Activated naive CD8-positive, alpha-beta T cell treated with anti-CD3 and anti-CD28 coated beads for 36 hours (primary cell): ENCODE data around the gene C17orf58. TPM values are rescaled to one million over a fixed set of nuclear protein-coding genes. Genes with fewer than 3 reads are reported as not detected.
A peak's percentile ranks its signal among the peaks of the same experiment; 100 is the strongest.
"Not testable (repeated sequence)": the region's sequence is repeated elsewhere in the genome, so short reads cannot be mapped to it uniquely, and the experiment has no call there.

Source experiments
- DNase-seq: peaks from one replicate; pipeline ENCODE4 v3.0.0; 2021
- H3K27ac Mint-ChIP-seq: one replicate; pipeline ENCODE4 v1.8.0; 2022; ENCODE audit warnings: mild to moderate bottlenecking, moderate library complexity, mixed read lengths
- H3K27me3 Mint-ChIP-seq: one replicate; pipeline ENCODE4 v1.8.0; 2022; ENCODE audit warnings: mild to moderate bottlenecking, mixed read lengths
- H3K36me3 Mint-ChIP-seq: one replicate; pipeline ENCODE4 v1.8.0; 2021; ENCODE audit warnings: mild to moderate bottlenecking, mixed read lengths
- H3K4me1 Mint-ChIP-seq: one replicate; pipeline ENCODE4 v1.8.0; 2021; ENCODE audit warnings: mixed read lengths
- H3K4me3 Mint-ChIP-seq: one replicate; pipeline ENCODE4 v1.8.0; 2022; ENCODE audit warnings: mild to moderate bottlenecking, moderate library complexity, mixed read lengths
- H3K9me3 Mint-ChIP-seq: one replicate; pipeline ENCODE4 v1.8.0; 2022; ENCODE audit warnings: mixed read lengths
- total RNA-seq, 2 experiments: library from RNA; stranded (reverse); gene quantifications; one replicate each; pipeline ENCODE4 v1.2.3, GENCODE V29; 2021

C17orf58 gene
- total RNA-seq, 2 experiments from 2014 or later: 16.6 to 17.2 TPM

DNA sequence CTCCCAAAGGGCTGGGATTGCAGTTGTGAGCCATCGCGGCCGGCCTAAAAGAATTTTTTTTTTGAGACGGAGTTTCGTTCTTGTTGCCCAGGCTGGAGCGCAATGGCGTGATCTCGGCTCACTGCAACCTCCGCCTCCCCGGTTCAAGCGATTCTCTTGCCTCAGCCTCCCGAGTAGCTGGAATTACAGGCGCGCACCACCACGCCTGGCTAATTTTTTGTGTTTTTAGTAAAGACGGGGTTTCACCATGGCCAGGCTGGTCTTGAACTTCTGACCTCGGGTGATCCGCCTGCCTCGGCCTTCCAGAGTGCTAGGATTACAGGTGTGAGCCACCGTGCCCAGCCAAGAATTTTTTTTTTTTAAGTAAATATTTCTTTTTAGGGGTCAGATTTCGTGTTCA lies 22.2 kb upstream of the C17orf58 start:
- H3K27ac Mint-ChIP-seq, H3K27me3 Mint-ChIP-seq, DNase-seq, H3K9me3 Mint-ChIP-seq, H3K36me3 Mint-ChIP-seq, H3K4me3 Mint-ChIP-seq: not testable (repeated sequence)
- H3K4me1 Mint-ChIP-seq: peaks cover 15% of the 10 kb centered on the region

DNA sequence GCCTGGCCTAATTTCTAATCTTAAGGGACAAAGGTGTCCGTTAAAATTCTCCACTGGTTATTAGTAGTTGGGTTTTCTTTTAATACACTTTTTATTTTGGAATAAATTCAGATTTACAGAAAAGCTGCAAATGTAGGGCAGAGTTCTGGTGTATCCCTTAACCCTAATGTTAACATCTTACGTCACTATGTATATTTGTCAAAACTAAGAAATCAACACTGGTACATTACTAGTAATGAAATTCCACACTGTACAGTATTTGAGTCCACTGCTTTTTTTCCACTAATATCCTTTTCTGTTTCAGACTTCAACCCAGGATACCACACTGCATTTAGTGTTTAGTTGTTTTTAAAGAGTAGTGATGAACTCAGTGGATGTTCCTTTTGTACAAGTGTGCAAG lies 20.6 kb upstream of the C17orf58 start:
- Mint-ChIP-seq H3K4me3 (no peak overlapping the region), H3K9me3 (no peaks in the 10 kb centered on the region), H3K27me3 (peaks cover 5% of the 10 kb centered on the region), H3K4me1 (peaks cover 15% of the 10 kb centered on the region), H3K27ac (no peak overlapping the region), H3K36me3 (peaks cover 2% of the 10 kb centered on the region)
- DNase-seq: no peak

DNA sequence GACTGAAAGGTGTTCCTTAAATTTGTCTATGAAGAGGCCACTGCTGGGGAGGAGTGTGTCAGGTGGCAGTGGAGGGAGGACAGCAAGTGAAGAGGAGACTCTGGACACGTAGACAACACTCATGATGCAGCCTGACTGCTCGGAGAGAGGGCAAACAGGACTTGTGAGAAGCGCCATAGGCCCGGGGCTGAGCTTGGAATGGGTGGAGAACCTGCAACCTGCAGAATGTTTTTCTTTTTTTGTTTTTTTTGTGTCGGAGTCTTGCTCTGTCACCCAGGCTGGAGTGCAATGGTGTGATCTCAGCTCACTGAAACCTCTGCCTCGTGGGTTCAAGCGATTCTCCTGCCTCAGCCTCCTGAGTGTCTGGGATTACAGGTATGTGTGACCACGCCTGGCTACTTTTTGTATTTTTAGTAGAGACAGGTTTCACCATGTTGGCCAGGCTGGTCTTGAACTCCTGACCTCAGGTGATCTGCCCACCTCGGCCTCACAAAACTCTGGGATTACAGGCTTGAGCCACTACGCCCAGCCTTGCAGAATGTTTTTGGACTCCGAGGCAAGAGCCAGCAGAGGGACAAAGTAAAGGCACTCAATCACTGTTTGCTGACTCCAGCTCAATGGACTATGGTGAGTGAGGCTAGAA lies 18.9 kb upstream of the C17orf58 start:
- peaks cover 2% of the 10 kb centered on the region for H3K36me3 Mint-ChIP-seq
- DNase-seq: no peak
- no peaks in the 10 kb centered on the region for H3K9me3 Mint-ChIP-seq
- no peak overlapping the region for H3K4me3 Mint-ChIP-seq
- peaks cover 12% of the 10 kb centered on the region for H3K27me3 Mint-ChIP-seq
- no peak overlapping the region for H3K27ac Mint-ChIP-seq
- H3K4me1 Mint-ChIP-seq: peaks cover 12% of the 10 kb centered on the region

DNA sequence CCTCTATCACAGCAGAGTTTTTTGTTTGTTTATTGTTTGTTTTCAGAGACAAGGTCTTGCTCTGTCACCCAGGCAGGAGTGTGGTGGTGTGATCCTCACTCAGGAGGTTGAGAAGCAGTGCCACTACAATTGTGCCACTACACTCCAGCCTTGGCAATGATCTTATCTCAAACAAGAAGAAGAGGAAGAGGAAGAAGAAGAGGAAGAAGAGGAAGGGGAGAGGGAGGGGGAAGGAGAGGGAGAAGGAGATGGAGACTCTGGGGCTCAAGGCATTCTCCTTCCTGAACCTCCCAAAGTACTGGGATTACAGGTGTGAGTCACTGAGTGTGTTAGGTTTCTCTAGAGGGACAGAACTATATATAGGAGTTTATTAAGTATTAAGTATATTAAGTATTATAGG lies 17.1 kb upstream of the C17orf58 start:
- H3K36me3 Mint-ChIP-seq: no peaks in the 10 kb centered on the region
- peaks cover 3% of the 10 kb centered on the region for H3K4me1 Mint-ChIP-seq
- H3K4me3 Mint-ChIP-seq: no peak overlapping the region
- no peaks in the 10 kb centered on the region for H3K9me3 Mint-ChIP-seq
- DNase-seq: no peak
- H3K27me3 Mint-ChIP-seq: peaks cover 10% of the 10 kb centered on the region
- H3K27ac Mint-ChIP-seq: no peak overlapping the region

DNA sequence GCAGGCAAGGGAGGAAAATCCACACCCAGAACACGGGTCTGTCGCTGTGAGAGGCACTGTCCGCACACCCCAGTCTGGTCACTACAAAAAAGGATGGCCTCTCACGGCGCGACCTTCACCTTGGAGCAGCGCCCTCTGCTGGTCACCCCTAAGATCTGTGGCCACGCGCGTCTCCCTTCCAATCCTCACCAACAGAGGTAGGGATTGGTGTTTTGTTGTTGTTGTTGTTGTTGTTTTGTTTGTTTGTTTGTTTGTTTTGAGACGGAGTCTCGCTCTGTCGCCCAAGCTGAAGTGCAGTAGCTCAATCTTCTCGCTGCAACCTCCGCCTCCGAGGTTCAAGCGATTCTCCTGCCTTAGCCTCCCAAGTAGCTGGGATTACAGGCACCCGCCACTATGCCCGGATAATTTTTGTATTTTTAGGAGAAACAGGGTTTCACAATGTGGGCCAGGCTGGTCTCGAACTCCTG lies 15.0 kb upstream of the C17orf58 start:
- H3K36me3 Mint-ChIP-seq: no peaks in the 10 kb centered on the region
- H3K4me3 Mint-ChIP-seq: peak overlapping the region; percentile 60
- H3K4me1 Mint-ChIP-seq: peaks cover 3% of the 10 kb centered on the region
- H3K27ac Mint-ChIP-seq: no peak overlapping the region
- peak; percentile 56 for DNase-seq
- no peaks in the 10 kb centered on the region for H3K9me3 Mint-ChIP-seq
- H3K27me3 Mint-ChIP-seq: peaks cover 10% of the 10 kb centered on the region

DNA sequence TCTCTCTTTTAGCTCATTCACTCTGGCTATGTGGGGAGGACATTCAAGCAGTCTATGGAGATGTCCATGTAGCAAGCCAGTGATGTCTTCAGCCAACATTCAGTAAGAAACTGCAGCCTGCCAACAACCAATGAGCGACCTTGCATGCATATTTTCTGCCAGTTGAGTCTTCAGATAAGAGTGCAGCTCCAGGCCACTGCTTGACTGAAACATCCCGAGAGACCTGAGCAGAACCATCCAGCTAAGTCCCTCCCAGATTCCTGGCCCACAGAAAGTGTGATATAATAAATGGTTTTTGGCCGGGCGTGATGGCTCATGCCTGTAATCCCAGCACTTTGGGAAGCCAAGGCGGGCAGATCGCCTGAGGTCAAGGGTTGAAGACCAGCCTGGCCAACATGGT lies 10.5 kb upstream of the C17orf58 start:
- Mint-ChIP-seq H3K36me3 (no peaks in the 10 kb centered on the region), H3K4me3 (no peak overlapping the region), H3K27me3 (peaks cover 10% of the 10 kb centered on the region), H3K27ac (no peak overlapping the region), H3K9me3 (no peaks in the 10 kb centered on the region), H3K4me1 (peaks cover 3% of the 10 kb centered on the region)
- no peak for DNase-seq

DNA sequence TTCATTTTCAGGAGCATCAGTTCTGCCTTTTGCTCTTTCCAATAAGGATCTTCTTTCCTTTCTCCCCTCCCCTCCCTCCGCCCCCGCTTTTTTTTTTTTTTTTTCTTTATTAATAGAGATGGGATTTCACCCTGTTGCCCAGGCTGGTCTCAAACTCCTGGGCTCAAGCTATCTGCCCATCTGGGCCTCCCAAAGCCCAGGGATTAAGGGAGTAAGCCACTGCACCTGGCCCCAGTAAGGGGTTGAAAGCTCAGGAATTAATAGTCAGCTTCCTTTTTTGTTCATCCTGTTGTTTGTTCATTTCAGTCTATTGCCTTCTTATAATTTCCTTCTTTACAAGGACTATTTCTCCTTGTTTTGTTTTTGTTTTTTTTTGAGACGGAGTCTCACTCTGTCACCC lies 7.9 kb upstream of the C17orf58 start:
- no peaks in the 10 kb centered on the region for H3K36me3 Mint-ChIP-seq
- no peaks in the 10 kb centered on the region for H3K9me3 Mint-ChIP-seq
- H3K4me1 Mint-ChIP-seq: no peaks in the 10 kb centered on the region

DNA sequence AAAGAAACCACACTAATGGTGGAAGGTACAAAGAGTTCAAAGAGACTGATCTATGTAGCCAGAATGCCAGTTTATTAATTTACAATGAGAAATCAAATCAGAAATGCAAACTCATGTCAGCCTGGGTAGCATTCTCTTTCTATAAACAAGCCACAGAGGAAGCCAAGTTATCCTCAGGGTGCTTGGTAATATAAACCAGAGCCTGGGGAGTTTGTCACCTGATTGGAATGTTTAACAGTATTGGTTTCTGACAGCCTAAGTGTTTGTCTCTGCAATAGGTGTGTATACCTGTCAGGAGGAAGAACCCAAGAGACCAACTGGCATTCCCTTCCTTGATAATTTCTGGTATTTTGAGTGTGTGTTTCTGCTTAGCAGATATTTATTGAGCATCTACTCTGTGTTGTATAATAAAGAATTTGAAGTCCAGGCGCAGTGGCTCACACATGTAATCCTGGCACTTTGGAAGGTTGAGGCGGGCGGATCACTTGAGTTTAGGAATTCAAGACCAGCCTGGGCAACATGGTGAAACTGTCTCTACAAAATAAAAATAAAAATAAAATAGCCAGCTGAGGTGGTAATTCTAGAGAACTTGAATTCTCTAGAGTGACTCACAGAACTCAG lies 3.1 kb upstream of the C17orf58 start:
- H3K9me3 Mint-ChIP-seq: no peaks in the 10 kb centered on the region
- H3K36me3 Mint-ChIP-seq: no peaks in the 10 kb centered on the region
- H3K27ac Mint-ChIP-seq: no peak overlapping the region
- no peak for DNase-seq
- H3K4me3 Mint-ChIP-seq: no peak overlapping the region
- peaks cover 39% of the 10 kb centered on the region for H3K27me3 Mint-ChIP-seq
- H3K4me1 Mint-ChIP-seq: peaks cover 22% of the 10 kb centered on the region

More for the DNA sequence above, 7.9 kb upstream of the C17orf58 start:
- Mint-ChIP-seq H3K4me3 (no peak overlapping the region), H3K27ac (no peak overlapping the region), H3K27me3 (peaks cover 3% of the 10 kb centered on the region)
- DNase-seq: no peak

DNA sequence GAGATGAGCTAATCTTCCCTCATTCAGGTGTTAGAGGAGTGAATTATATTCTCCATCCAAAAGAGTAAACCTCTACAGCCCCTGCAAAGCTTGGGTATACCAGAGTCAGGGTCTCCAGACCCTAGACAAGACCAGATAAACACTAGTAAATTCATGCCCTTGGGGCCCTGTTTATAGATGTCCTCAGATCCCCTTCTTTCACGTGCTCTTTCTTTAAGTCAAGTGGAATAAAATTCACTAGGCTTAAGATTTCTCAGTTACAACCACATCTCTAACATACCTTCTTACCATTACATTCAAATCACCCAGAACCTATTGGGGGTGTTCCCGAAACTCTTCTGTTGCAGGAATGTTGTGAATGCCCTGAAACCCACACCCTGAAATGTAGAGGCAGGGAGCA lies 2.2 kb upstream of the C17orf58 start:
- Mint-ChIP-seq H3K9me3 (no peaks in the 10 kb centered on the region), H3K4me1 (peaks cover 25% of the 10 kb centered on the region), H3K27ac (no peak overlapping the region), H3K36me3 (no peaks in the 10 kb centered on the region), H3K4me3 (no peak overlapping the region), H3K27me3 (peaks cover 39% of the 10 kb centered on the region)
- no peak for DNase-seq

DNA sequence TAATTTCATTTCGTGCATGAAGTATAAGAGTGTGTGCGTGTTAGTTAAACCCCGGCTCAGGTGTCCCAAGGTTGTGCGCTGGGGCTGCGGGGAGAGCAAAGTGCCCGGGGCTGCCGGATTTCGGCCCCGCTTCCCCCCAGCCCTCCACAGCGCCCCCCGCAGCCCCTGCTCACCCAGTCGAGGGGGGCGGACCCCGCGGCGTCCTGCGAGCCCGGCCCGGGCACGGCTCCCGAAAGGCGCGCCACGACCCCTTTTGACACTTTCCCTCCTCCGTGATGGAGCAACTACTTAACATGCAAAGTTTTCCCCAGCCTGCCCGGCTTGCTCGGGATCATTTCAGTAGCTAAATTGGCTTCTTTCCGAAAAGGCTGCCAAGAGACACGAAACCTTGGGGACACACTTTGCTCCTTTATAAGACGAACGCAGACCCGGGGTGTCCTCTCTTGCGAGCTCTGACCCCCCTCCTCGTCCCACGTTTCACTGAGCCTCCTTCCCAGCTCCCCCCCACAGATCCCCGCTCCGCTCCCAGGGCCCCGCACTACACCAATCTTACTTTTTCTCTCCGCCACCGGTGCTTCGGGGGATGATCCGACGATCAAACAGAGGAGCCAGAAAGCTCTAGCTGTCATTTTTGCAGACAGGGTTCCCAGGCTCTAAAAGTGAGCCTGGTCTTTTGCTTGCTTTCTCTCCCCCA lies 552 bp downstream of the C17orf58 start:
- no peak overlapping the region for H3K27ac Mint-ChIP-seq
- H3K9me3 Mint-ChIP-seq: no peaks in the 10 kb centered on the region
- peak; percentile 23 for DNase-seq
- peaks cover 39% of the 10 kb centered on the region for H3K27me3 Mint-ChIP-seq
- peaks cover 4% of the 10 kb centered on the region for H3K36me3 Mint-ChIP-seq
- peaks cover 31% of the 10 kb centered on the region for H3K4me1 Mint-ChIP-seq
- H3K4me3 Mint-ChIP-seq: peak overlapping the region; percentile 86

DNA sequence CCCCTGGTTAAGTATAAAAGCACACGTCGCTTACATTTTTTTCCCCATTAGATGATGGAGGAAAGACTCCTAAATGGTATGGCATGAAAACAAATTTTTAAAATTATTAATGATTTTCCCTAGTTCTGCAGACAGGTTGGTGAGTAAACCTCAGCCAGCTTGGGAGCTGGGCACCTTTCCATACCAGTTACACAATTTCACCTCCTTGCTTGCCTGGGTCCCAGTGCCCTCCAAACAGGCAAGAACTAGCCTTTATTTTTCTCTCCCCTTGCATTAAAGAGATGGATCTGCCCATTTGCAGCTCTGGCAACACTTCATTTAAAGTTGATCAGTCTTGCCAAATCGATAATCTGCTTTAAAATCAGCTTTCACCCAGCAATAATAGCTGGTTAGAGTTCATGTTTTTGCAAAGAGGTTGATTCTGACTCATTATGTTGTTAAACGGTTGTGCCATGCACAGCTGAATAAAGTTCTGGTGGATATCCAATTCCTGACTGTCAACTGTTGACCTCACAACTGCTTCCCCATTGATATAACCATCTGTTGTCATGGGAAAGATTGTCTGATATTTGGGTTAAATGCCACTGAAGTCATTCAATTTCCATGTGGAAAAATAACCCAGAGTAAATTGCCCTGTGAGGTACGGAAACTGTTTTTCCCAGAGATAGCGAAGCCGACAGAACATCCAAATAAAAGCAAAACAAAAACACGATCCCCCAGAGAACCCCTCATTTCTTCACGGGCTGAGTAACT lies 1.3 kb downstream of the C17orf58 start:
- Mint-ChIP-seq H3K4me1 (peaks cover 31% of the 10 kb centered on the region), H3K27me3 (peaks cover 39% of the 10 kb centered on the region), H3K9me3 (no peaks in the 10 kb centered on the region), H3K27ac (no peak overlapping the region), H3K36me3 (peaks cover 4% of the 10 kb centered on the region), H3K4me3 (peak overlapping the region; percentile 86)
- no peak for DNase-seq

DNA sequence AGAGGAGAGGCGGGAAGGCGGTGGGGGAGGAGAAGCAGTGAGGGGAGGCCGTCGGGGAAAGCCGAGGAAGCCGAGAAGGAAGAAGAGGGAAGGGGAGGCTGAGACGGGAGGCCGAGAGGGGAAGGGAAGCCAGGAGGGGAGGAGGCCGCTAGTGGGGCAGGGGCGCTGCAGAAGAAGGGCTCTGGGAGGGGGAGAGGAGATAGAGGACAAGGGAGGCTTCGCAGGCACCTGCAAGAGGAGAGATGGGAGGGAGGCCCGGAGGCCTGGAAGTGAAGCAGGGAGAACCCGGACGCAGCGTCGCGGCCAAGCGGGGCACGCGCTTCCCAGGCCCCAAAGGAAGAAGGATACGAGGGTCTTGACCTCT lies 2.3 kb downstream of the C17orf58 start:
- H3K27me3 Mint-ChIP-seq: peaks cover 39% of the 10 kb centered on the region
- H3K36me3 Mint-ChIP-seq: peaks cover 4% of the 10 kb centered on the region
- no peaks in the 10 kb centered on the region for H3K9me3 Mint-ChIP-seq
- no peak for DNase-seq
- H3K4me3 Mint-ChIP-seq: peak overlapping the region; percentile 86
- H3K27ac Mint-ChIP-seq: peak overlapping the region; percentile 80
- H3K4me1 Mint-ChIP-seq: peaks cover 31% of the 10 kb centered on the region

DNA sequence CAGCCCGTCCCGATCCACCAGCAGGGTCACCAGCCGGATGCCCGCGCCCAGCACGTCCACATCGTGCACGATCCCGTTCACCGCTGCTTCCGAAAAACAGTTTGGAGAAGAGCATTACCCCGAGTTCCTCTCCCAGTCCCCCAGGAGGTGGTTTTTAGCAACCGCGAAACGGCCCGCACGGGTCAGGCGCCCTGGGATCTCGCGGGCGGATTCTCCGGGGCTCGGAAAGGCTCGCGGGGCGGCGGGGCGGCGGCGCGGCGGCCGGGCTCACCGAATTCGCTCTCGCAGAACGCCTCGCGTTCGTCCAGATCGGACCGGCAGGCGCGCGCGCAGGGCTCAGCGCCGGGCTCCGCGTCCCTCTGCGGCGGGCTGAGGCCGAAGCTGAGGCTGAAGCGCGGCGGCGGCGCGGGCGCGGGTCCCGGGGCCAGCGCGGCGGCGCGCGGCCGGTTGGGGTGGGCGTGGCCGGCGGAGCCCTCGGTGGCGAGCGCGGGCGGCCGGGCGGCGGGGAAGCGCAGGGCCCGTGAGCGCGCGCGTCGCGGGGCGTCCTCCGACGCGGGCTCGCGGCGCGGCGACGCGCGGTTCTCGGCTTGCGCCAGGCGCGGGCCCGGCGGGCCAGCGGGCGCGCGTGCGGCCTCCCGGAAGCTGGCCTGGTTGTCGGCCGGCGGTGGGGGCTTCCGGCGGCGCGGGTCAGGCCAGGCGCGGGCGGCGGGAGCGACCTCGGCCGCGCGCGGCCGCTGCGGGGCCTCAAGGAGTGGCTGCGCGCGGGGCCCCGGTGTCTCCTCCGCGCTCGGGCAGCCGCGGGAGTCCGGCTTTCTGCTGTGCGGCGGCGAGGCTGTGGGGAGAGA lies 2.9 kb downstream of the C17orf58 start:
- Mint-ChIP-seq H3K27ac (peak overlapping the region; percentile 86), H3K4me1 (peaks cover 31% of the 10 kb centered on the region), H3K9me3 (no peaks in the 10 kb centered on the region), H3K4me3 (peak overlapping the region; percentile 93), H3K27me3 (peaks cover 35% of the 10 kb centered on the region), H3K36me3 (peaks cover 4% of the 10 kb centered on the region)
- peak; percentile 82 for DNase-seq

DNA sequence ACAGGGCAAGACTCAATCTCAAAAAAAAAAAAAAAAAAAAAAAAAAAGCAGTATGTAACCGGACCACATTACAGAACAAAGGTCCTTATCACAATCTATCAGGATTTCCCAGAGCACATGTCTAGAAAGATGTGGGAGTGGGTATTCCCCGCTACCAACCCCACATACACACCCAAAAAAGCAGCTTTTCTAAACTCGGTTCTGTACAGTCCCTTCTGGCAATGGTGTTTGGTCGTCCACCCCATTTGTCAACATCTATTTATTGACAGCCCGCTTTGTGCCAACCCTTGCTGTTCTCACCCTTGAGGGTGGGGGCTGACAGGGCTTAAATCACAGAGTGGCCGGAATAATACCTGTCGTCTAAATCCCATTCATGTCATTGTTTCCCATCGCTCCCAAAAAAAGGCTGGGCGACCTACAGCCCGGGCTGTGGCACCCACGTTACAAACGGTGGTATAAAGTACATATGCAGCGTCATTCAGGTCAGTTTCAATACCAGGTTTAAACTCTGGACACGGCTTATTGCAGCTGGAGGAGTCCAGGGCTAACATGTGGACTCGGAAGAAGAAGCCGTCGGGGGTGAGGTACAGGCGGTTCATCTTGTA lies 3.6 kb downstream of the C17orf58 start:
- Mint-ChIP-seq H3K27me3 (peaks cover 30% of the 10 kb centered on the region), H3K4me1 (peaks cover 31% of the 10 kb centered on the region), H3K9me3 (no peaks in the 10 kb centered on the region), H3K27ac (peak overlapping the region; percentile 86), H3K4me3 (peak overlapping the region; percentile 93), H3K36me3 (peaks cover 4% of the 10 kb centered on the region)
- no peak for DNase-seq
